Kidney (tissue), 14 donors: ENCODE results near the gene CCL3. TPM values are rescaled to one million over a fixed set of nuclear protein-coding genes. Genes with fewer than 3 reads are reported as not detected.

Experiments
- DNase-seq, 5 donors: peaks; one replicate each; pipeline ENCODE4 v3.0.0-alpha.2; 2013 to 2020
- FAIRE-seq: peaks from 2 replicates; lab custom pipeline; 2012; peaks lifted over from hg19 to GRCh38; lab: Jason Lieb, UNC
- H3K27ac ChIP-seq, 2 donors: one replicate each; pipeline ENCODE4 v1.7.0; 2013; ENCODE audit warnings: low read depth in 2 of 2, low read length in 2 of 2, inconsistent platforms in 1 of 2
- H3K27me3 ChIP-seq: one replicate; pipeline ENCODE4 v1.7.1; 2013; ENCODE audit warnings: low read length, inconsistent platforms; ENCODE audit not compliant: control insufficient read depth, insufficient read depth
- H3K36me3 ChIP-seq, 3 donors: one replicate each; pipeline versions ENCODE4 v1.7.0 to v1.7.1; 2013; ENCODE audit warnings: low read length in 3 of 3, control low read depth in 1 of 3, inconsistent platforms in 1 of 3; ENCODE audit not compliant: insufficient read depth in 3 of 3, control insufficient read depth in 2 of 3
- H3K4me1 ChIP-seq, 3 donors: one replicate each; pipeline versions ENCODE4 v1.7.0 to v1.7.1; 2013; ENCODE audit warnings: low read length in 3 of 3, inconsistent platforms in 1 of 3, low read depth in 1 of 3; ENCODE audit not compliant: control insufficient read depth in 2 of 3, insufficient read depth in 2 of 3
- H3K4me3 ChIP-seq, 3 donors: one replicate each; pipeline versions ENCODE4 v1.7.0 to v1.8.1; 2013; ENCODE audit warnings: low read length in 3 of 3, control low read depth in 1 of 3, inconsistent platforms in 1 of 3
- H3K9ac ChIP-seq, 3 donors: one replicate each; pipeline versions ENCODE4 v1.7.0 to v1.7.1; 2013; ENCODE audit warnings: low read length in 3 of 3, control low read depth in 1 of 3, inconsistent platforms in 1 of 3
- H3K9me3 ChIP-seq, 3 donors: one replicate each; pipeline versions ENCODE4 v1.7.0 to v1.7.1; 2013; ENCODE audit warnings: low read length in 3 of 3, control low read depth in 1 of 3, inconsistent platforms in 1 of 3; ENCODE audit not compliant: control insufficient read depth in 2 of 3, insufficient read depth in 1 of 3
- CTCF ChIP-seq: IDR thresholded peaks from 3 replicates; pipeline ENCODE4 v1.5.1; 2012; ENCODE audit warnings: mild to moderate bottlenecking, moderate library complexity, borderline replicate concordance; ENCODE audit not compliant: insufficient read depth; ENCODE audit errors: extremely low read depth
- intact Hi-C: fragments of 100-400 bp; cut with DNase I; formaldehyde crosslinking; loops from one replicate; pipeline ENCODE4 v1.11.1; 2022
- polyA plus RNA-seq: library from polyadenylated mRNA; stranded (reverse); fragments of 350-450 nt; fragmentation: Illumina TruSeq; extraction: RNeasy Lipid Tissue Mini Kit (QIAGEN cat#74804); gene quantifications from one replicate; pipeline ENCODE4 v1.2.3, GENCODE V29; 2014; ENCODE audit warnings: low read depth, low replicate concordance; ENCODE audit not compliant: insufficient read depth
- total RNA-seq: library from RNA; stranded (reverse); fragmentation: NEBNext Ultra II Directional; extraction: Animal tissue kit (Norgen Biotek cat#: 25700); gene quantifications from one replicate; pipeline ENCODE4 v1.2.1, GENCODE V29; 2021
- donor health status: control.
- donor health status: control.
- donor health status: control.
- donor health status: control.
- donor health status: control.
- donor health status: DM: yes; HTN: yes; CAD: no.
- donor health status: Normal renal cell carcinoma (clear cell type).

Gene CCL3
- total and polyA plus RNA-seq, 2 donors from 2014 or later: 4.2 to 6.6 TPM

DNA sequence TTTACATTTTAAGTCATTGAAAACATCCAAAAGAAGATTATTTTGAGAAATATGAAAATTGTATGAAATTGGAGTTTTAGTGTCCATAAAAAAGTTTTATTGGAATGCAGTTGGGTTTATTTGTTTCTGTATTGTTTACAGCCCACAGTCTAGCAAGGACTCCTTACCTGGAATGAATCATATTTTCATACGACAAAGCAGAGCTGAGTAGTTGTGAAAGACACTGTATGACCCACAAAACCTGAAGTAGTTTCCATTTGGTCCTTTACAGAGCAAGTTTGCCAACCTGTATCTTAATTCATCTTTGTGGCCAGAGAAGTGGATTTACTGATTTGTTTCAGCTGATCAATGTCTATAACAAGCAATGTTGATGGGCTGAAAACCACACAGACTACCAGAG lies 15.6 kb downstream of the CCL3 start:
- Histone ChIP-seq H3K9me3 (peaks cover 0 to 3% (median 0%) of the 10 kb centered on the region in 3 donors), H3K4me1 (no peaks in the 10 kb centered on the region), H3K36me3 (no peaks in the 10 kb centered on the region), H3K27ac (no peak overlapping the region), H3K27me3 (no peaks in the 10 kb centered on the region), H3K9ac (no peak overlapping the region), H3K4me3 (no peak overlapping the region)
- DNase-seq (no peak), FAIRE-seq (no peak)
- intact Hi-C loops: no loop called here
- TF ChIP-seq CTCF: no peak

DNA sequence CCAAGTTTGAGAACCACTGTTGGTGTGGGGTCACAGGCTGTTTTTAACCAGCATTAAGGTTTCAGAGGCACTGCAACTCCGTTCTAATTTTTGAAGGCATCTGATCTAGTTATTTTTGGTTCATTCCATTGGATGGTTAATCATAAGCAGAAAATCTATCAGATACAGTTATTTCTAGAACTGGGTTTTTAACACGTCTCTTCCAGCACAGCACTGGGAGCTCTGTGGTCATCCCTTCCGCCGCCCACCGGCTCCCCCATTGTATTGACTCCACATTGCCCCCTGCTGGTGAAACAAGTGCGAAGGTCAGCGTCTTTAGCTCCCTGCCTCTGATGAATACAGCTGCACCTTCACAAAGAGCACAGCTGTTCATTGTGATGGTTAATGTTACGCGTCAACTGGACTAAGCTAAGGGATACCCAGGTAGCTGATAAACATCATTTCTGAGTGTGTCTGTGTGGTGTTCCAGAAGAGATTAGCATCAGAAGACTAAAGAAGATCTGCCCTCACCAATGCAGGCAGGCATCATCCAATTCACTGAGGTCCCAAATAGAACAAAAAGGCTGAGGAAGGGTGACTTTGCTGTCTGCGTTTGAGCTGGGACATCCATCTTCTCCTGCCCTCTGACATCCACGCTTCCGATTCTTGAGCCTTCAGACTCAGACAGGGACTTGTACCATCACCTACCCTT lies 17.4 kb downstream of the CCL3 start:
- peaks cover 0 to 3% (median 0%) of the 10 kb centered on the region in 3 donors for H3K9me3 ChIP-seq
- H3K27ac ChIP-seq: no peak overlapping the region
- no peaks in the 10 kb centered on the region for H3K27me3 ChIP-seq
- H3K36me3 ChIP-seq: no peaks in the 10 kb centered on the region
- no peak for FAIRE-seq
- no peaks in the 10 kb centered on the region for H3K4me1 ChIP-seq
- no peak overlapping the region for H3K9ac ChIP-seq
- DNase-seq: peak in 4 of 5 donors; percentile 46 to 72 (median 53)
- intact Hi-C loops: no loop called here
- peak; percentile 66 for TF ChIP-seq CTCF
- no peak overlapping the region for H3K4me3 ChIP-seq

DNA sequence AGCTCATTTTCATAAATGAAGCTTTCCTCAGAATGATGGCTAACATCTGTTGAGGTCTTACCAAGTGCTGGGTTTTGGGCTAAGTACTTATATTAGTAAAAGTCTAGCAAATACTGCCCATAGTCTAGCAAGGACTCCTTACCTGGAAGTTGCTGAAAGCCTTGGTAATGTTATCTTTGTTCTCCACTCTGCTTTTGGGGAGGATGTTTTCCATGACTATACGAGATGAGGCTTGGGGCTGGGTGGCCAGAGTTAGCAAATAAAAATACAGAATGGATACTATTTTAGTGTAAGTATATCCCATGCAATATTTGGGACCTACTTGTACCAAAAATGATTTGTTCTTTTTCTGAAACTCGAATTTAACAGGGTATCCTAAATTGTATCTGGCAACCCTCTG lies 18.2 kb downstream of the CCL3 start:
- TF ChIP-seq CTCF: no peak
- intact Hi-C loops: no loop called here
- Histone ChIP-seq H3K36me3 (no peaks in the 10 kb centered on the region), H3K27me3 (no peaks in the 10 kb centered on the region), H3K4me3 (no peak overlapping the region), H3K4me1 (no peaks in the 10 kb centered on the region), H3K27ac (no peak overlapping the region), H3K9me3 (no peaks in the 10 kb centered on the region), H3K9ac (no peak overlapping the region)
- no peak for DNase-seq
- FAIRE-seq: no peak
